COLO668 (cell line): Measurements from ENCODE around the gene NUAK1.
"Not testable (repeated sequence)": the region's sequence is repeated elsewhere in the genome, so short reads cannot be mapped to it uniquely, and the experiment has no call there.

Experiments
- DNase-seq: peaks from one replicate; lab custom pipeline; 2025; ENCODE audit not compliant: unreplicated experiment; lab: John Stamatoyannopoulos, UW

The NUAK1 gene

DNA sequence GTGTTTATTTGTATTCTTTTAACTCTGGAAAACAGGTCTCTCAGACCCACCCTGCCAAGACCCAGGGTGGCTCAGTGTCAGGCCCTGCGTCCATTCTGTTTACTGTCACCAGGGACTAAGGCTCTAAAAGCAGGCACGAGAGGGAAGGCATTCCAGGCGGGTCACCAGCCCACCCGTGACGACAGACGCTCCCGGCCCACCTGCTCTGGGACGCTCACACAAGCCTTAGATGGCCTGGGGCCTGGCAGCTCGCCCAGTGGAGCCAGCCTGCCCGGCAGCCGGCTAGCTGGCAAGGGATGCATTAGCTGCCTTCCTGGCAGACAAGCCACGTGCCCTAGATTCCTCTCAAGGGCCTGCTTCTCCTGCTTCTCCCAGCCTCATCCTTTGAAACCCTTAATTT lies 9.2 kb upstream of the NUAK1 start:
- peak; percentile 95 for DNase-seq

DNA sequence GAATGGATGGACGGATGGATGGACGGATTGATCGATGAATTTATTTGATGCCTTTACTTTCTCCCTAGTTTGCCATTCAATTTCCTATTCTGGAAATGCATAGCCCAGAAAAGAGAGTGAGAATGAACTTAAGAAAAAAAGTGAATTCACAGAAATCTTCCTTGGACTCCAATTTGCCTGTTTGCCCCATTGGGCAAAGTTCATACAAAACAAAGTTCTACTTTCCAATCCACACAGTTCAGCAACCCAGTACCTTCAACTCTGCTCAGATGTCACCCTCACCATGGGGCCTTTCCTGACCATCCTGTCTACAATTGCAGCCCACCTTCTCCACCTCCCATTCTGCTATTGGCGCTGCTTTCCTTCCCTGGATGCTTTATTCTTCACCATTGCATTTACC lies 8.2 kb upstream of the NUAK1 start:
- no peak for DNase-seq

DNA sequence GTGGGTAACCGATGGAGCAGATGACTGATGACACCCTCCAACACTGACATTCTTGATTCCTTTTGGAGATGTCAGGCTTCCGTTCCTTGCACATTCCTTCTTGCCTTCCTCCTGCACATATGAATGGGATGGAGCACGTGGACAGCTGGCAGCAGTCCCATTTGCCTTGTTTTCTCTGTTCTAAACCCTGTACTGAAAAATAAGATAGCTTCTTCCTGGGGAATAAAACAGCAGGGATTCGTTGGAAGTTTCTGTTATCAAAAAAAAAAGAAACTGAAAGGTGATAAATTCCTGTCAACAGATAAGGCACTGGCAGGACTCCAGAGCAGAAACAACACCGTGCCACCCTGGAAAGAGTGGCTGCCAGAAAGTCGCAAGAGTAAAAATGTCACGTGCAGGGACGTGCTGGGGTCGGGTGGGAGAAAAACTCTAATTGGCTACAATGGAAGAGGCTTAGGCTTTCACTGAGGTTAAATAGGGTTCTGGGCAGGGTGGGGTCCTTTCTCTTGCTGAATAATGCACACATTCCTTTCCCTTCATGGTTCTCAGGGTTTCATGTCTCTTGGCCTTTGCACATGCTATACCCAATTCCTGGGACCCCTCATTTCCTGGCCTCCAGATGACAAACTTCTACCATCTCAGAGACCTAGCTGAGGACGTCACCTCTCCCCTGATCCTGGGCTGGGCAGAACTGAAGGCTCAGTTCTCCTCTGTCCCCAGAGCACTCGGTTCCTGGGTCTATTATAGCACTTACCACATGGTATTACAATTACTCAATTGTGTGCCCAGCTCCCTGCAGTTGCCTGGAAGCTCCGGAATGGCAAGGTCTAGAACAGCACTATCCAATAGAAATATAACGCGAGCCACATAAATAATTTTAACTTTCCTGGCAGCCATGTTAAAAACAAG lies 7.0 kb upstream of the NUAK1 start:
- DNase-seq = no peak

DNA sequence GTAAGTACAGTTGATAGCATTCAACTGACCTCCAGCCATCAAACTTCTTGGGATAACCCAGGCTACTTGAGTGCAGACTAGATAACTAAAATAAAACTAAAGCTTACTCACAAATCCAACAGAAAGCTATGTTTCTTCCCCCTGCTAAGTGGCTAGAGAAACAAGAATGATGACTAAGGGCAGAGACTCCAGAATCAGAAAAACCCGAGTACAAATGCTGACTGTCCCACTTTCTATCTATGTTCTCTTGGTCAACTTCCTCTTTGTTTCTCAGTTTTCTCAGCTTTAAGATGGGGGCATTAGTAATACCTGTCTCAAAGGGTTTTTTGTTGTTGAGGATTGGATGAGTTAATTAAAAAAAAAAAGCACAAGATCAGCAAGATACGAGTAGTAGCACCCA lies 6.1 kb upstream of the NUAK1 start:
- no peak for DNase-seq

DNA sequence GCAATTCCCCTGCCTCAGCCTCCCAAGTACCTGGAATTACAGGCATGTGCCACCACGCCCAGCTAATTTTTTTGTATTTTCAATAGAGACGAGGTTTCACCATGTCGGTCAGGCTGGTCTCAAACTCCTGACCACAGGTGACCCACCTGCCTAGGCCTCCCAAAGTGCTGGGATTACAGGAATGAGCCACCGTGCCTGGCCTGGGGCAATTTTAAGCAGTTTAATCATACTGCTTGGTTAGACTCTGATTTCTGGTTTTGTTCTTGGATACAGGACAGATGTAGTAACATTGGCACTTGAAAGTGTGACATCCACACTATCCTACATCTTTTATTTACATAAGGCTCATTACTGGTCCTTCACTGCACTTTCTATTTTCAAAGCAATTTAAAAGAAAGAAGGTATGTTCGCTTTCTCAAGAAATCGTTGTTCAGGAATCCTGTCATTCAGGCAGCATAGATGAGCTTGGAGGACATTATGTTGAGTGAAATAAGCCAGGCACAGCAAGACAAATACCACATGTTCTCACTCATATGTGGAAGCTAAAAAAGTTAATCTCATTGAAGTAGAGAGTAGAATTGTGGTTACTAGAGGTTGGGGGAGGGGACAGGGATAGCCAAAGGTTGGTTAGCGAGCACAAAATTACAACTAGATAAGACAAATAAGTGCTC lies 4.0 kb upstream of the NUAK1 start:
- DNase-seq = no peak

DNA sequence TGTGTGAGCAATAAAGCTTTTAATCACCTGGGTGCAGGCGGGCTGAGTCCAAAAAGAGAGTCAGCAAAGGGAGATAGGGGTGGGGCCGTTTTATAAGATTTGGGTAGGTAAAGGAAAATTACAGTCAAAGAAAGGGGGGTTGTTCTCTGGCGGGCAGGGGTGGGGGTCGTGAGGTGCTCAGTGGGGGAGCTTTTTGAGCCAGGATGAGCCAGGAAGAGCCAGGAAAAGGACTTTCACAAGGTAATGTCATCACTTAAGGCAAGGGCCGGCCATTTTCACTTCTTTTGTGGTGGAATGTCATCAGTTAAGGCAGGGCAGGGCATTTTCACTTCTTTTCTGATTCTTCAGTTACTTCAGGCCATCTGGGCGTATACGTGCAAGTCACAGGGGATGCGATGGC lies 3.2 kb upstream of the NUAK1 start:
- not testable (repeated sequence) for DNase-seq

DNA sequence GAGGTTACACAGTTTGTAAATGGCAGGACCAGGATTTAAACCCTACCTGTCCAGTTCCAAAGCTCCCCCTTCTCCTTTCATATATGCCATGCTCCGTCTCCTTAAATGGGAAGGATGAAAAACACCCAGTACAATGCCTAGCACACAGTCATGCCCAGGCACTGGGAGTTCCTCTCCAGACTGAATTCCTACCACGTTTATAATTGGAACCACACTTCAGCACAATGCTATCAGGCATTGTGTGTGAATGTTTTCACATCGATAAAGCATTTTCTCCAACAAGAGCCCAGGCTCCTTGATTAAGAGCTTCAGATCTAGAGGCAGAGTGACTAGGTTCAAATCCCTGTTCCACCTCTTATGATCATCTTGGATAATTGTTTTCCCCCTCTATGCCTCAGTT lies 2.7 kb upstream of the NUAK1 start:
- DNase-seq = no peak

DNA sequence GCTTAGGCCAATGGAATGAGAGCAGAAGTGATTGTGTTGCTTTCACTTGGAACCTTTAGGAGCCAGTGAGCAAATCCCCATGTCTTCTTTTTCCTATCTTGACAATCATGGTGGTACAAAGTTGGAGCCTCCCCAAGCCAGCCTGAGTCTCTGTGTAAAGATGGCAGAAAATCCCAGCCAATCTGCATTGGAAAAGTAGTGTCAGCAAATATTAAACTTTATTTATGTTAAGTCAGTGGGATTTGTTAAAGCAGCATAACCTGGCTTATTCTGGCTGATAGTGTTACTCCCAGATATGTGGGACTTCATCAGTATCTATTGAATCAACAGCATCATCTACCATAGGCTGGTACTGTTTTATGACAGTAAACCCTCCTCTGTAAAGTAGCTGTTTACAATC lies 2.2 kb upstream of the NUAK1 start:
- DNase-seq = no peak

DNA sequence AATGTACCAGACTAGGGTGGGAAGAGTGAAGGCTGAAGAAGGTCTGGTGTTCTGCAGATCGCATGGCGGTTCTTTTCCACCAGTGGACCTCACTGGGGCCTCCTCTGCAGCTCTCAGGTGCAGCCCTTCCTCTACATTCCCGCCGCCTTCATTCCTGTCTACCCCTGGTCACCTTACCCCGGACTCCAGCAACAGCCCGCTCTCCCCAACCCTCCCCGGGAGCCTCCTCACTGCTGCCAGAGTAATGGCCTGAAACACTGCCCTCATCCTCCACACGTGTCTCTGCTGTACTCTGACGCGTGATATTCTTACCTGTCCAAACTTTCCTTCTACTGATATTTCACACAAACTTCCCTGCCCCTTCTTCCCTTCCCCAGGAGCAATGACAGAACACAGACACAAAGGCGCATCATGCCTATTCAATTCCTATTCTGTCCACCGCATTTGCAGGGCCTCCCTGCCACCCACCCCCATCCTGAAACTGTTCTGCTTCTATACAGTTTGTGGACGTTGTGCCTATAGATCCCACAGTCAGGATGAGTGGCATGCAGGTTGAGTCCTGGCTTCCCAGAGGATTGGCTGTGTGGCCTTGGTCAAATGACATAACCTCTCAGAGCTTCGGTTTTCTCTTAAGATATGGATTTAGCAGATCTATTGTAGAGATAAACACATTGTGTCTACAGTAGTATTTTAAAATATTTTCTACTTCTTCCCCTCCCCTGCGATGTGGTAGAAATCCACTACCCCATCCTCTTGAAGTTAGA lies 1.7 kb upstream of the NUAK1 start:
- peak; percentile 51 for DNase-seq

DNA sequence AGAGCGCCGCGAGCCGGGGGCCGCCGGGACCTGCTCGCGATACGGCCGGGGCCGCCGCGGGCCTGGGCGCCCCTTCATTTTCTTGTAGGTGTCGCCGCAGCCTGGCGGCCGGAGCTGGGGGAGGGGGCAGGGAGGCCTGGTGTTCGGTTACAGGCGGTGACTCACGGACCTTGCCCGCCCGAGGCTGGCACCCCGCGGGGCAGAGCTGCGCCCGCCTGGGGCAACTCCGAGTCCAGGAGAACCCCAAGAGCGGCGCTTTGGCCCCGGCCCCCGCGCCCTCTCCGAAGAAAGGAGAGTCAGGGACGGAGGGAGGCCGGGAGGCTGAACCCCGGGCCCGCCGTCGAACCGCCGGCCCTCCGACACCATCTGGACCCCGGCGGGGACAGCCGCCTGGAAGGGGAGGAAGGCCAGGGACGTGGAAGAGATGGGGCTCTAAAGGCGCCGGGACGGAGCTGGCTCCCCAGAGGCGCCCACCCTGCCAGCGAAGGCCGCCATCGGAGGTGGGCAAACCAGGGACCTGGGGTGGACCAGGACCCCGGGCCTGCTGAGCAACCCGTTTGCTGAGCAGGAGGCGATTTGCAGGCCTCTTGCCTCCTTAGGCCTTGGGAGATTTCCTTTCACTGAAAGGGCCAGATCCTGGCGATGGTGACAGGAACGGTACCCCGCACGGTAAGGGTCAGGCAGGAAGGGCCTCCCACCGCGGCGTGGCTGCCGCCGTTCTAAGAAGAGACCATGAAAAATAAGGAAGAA lies 843 bp upstream of the NUAK1 start:
- peak; percentile 97 for DNase-seq

DNA sequence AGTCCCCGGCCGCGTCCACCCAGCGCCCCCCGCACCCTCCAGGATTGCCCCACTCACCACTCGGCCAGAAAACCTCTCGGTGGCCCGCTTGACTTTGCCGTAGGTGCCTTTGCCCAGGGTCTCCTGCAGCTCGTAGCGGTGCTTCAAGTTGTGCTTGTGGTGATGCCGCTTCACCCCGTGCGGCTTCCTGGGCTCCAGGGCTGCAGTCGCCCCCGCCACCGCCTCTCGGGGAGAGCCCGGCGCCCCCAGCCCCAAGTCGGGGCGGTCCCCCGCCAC lies 459 bp downstream of the NUAK1 start:
- DNase-seq = peak; percentile 73

DNA sequence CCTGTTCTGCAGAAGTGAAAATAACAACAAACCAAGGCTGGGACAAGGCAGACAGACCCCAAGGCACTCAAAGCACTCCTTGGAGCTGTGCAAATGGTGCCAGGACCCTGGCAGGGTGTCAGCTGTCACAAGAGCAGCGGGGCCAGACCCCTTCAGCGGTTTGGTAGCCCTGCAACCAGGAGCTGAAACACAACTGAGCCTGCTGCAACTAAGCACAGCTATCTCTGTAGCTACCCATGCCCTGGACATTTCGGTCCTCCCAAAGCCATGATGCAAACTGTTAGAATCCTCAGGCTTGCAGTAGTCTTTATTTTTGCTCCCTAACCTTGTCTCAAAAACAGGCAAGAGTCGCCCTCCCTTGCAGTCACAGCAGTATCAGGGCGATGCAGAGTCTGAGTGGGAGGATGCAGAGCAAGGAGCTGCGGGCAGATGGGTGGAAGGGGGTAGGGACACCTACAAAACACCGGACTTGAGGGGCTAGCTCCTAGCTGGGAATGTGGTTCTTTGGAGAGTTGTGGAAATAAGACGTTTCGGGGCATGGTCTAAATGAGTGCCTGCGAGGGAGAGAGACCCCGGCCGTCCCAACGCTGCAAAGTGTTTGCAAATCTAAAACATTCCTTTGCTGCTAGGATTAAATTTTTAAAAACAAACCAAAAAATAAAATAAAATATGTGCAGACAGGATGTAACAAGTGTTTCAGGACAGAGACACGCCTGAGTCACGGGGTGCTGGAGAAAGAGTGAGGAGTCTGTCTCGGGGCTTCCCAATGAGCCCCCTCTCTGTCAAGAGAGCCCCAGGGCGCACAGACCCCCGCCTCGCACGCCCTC lies 1.0 kb downstream of the NUAK1 start:
- DNase-seq = peak; percentile 59

DNA sequence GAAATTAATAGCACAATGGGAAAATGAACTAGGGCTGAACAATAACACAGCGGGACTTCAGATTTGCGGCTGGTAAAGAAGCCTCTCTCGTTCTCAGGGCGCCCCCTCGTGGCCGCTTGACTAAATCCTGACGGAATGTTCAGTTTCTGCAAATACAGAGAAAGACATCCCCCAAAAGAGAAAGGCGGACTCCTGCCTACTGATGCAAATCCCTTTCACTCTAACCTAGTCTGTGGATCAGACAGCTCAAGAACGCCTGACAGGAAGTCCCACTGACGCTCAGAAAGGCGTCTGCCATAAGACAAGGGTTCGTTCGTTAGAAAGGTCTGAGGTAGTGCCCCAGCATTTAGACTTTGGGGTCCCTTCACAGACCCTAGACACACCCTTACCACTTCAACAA lies 2.5 kb downstream of the NUAK1 start:
- DNase-seq = peak; percentile 96

DNA sequence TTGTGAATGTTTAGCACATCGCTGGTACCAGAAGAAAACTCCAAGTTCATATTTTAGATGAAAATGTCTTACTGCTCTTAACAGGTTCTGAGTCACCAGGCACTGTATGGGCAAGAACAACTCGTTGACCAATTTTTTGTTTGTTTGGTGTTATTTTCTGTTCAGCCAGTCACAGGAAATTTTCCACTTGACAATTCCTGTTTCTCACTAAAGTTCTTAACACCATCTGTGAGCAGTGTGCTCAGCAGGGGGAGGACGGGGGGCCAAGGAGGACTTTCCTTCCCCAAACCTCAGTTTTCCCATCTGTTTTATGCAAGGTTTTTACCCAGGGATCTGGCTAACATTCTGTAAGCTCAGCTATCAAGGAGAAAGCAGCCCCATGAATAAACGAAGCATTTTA lies 3.0 kb downstream of the NUAK1 start:
- DNase-seq = no peak

DNA sequence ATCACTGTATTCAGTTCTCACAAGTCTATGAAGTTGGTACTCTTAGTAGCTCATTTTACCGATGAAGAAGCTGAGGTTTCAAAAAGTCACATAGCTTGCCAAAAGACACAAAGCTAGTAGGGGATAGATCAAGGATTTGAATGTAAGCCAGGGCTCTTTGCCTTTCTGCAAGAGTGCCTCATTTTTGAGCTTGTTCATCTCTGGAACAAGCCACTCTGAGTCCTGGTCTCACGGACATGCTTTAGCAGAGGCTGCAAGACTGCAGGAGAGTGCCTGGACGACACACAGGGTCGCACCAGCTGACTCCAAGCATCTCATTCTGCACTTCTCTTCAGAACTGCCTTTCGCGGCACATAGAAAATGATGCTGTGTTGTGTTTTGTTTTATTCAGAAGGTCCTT lies 3.7 kb downstream of the NUAK1 start:
- no peak for DNase-seq

DNA sequence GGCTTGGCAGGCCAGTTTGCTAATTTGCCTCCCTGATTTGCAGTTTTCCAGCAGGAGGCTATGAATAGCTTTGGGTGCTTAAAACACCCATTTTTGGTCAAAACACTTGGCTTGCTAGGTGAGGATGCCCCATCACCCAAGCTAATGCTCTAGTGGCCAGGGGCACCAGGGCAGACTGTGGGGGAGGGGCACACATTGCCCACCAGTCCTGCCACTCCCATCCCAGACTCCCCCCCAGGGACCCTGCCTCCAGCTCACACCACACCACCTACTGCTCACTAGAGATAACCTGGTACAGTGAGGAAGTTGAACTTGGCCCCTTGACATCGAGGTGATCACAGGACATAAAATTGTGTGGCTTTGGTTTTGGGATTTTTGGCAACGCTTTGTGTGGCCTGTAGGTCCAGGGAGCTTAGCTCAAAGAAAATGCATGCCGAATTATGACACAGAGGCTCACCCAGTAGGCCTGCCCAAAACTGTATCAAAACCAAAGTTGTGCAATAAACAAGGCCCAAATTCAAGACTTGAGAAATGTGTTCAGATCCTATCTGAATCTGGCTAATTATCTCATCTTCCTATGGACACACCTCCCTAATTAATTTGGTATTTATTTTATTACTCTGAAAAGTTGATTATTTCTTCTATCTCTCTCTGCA lies 4.3 kb downstream of the NUAK1 start:
- no peak for DNase-seq

DNA sequence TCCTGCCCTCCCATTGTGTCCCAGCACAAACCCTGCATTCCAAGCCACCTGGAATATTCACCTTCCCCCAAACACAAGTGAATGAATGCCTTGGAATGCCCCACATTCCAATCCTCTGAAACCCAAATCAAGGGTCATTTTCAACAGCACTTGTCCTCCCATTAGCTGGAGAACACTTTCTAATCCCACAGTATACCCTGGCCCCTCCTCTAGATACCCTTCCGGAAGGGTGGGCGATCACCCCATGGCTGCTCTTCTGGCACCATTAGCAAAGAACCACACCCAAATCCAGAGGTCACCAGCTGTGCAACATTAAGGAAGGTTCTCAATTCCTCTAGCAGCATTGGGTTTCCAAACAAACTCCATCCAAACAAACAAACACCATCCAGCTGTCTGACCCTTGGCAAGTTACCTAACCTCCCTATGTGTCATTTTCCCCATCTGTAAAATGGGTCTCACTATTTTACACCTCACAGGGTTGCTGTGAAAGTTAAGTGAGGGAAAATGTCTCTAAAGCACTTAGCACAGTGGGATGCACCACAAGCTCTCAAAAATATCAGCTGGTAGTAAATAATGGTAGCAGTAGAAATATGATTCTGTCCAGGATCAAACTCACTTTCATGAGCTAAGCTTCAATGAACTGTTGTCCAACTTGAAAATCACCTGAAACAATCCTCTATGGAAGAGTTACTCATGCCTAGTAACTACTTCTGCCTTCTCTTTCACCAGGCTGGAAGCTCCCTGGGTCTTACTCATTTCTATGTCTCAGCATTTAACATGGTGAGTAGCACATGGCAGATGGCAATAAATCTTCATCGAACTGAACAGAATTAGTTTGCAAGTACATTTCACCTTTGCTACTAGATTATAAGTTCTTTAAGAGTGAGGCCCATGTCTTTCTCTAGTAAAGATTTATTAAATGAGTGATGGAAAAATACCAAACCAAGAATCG lies 5.3 kb downstream of the NUAK1 start:
- DNase-seq = no peak

DNA sequence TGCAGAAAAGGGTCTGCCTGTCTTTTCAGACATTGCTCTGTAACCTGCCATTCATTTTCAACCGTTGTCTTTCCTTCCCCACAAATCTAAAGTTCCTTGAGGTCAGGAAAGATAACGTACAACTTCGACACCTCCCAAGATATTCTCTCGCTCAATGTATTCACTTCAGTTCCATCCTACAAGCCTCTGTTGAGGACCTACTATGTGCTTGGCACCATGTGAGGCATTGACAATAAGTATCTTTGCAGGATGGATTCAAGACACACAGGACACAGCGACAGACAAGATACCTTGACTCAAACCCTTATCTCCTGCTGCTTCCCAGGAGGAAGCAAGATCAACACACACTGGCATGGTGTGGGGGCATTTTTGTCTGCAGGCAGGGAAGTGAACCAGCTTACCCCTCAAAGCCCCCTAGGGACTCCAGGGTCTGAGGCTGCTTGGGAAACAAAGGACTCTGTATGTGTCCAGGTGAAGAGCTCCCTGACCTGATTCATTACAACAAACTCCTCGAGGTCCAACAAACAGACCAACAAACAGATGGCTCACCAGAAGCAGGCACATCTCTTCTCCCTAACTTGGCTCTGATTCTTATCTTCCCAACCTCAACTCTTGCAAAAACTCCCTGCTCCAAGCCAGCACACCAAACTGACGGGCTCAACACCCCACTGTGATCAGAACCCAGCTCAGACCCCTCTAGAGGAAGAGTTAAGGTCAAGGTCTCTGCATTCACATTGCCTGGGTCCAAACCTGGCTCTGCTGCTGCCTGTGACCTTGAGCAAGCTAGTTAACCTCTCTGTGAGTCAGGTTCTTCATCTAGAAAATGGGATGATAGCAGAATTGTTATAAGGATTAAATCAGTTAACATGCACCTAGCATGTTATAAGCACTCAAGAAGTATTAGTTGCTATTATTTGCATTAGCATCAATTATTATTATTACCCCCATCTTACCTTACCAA lies 6.3 kb downstream of the NUAK1 start:
- DNase-seq = no peak
